Epithelial cell of proximal tubule (primary cell): ENCODE data around the gene IRF2. TPM values are rescaled to one million over a fixed set of nuclear protein-coding genes. Genes with fewer than 3 reads are reported as not detected.

ENCODE experiments used
- DNase-seq: peaks from one replicate; pipeline ENCODE4 v3.0.0-alpha.2; 2011; ENCODE audit warnings: low read depth
- H3K4me3 ChIP-seq: 2 replicates; pipeline ENCODE4 v1.5.1; 2011; ENCODE audit warnings: low read depth, mild to moderate bottlenecking, low read length
- total RNA-seq: library from RNA; depleted of rRNA; stranded (reverse); fragments of >200 nt; gene quantifications from 2 replicates; pipeline ENCODE4 v1.2.3, GENCODE V29; 2015
- TF ChIP-seq, protein P1 (sequence below): conservative IDR thresholded peaks from 2 replicates; pipeline ENCODE4 v1.5.1; 2012; ENCODE audit warnings: low read depth, mild to moderate bottlenecking, low read length

Gene IRF2
- total RNA-seq, 1 donor from 2014 or later: 22.5 TPM

GRCh38 chr4:184466634-184467033 lies 7.7 kb downstream of the IRF2 start:
- TF ChIP-seq, protein P1, sequence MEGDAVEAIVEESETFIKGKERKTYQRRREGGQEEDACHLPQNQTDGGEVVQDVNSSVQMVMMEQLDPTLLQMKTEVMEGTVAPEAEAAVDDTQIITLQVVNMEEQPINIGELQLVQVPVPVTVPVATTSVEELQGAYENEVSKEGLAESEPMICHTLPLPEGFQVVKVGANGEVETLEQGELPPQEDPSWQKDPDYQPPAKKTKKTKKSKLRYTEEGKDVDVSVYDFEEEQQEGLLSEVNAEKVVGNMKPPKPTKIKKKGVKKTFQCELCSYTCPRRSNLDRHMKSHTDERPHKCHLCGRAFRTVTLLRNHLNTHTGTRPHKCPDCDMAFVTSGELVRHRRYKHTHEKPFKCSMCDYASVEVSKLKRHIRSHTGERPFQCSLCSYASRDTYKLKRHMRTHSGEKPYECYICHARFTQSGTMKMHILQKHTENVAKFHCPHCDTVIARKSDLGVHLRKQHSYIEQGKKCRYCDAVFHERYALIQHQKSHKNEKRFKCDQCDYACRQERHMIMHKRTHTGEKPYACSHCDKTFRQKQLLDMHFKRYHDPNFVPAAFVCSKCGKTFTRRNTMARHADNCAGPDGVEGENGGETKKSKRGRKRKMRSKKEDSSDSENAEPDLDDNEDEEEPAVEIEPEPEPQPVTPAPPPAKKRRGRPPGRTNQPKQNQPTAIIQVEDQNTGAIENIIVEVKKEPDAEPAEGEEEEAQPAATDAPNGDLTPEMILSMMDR: no peak
- H3K4me3 ChIP-seq: no peak overlapping the region
- DNase-seq: no peak

GRCh38 chr4:184464759-184465454 lies 9.4 kb downstream of the IRF2 start:
- TF ChIP-seq, protein P1: no peak
- DNase-seq: no peak
- no peak overlapping the region for H3K4me3 ChIP-seq

DNA sequence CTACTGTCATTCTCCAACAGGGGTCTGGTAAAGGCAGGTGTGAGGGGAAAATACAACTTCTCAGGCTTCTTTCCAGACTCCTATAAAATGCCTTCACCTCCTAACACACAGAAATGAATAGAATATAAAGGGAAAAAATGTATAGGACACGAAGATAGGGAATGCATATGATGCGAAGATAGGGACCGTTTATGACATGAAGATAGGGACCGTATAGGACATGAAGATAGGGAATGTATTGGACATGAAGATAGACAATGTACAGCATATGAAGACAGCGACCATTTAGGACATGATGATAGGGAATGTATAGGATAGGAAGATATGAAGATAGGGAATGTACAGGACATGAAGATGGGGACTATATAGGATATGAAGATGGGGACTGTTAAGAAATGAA lies 10.5 kb downstream of the IRF2 start:
- TF ChIP-seq, protein P1: no peak
- no peak for DNase-seq
- no peak overlapping the region for H3K4me3 ChIP-seq

GRCh38 chr4:184463158-184463557 lies 11.2 kb downstream of the IRF2 start:
- no peak overlapping the region for H3K4me3 ChIP-seq
- DNase-seq: no peak
- TF ChIP-seq, protein P1: no peak

DNA sequence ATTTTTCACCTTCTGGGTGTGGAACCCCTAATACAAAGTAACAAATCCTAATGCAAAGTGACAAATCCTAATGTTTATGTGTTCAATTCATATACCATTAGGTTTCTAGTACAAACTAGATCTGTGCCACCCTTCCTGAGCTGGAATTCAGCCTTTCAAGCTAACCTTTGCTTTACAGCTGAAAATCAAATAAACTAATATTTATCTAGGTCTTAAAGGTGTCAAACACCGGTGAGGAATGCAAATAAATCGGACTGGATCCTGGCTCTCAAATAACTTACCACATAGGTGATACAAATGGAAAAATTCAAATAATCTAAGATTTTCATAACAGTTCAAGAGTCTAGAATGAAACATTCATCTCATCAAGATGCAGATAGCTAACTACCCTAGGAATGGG lies 11.6 kb downstream of the IRF2 start:
- TF ChIP-seq, protein P1: no peak
- DNase-seq: no peak
- no peak overlapping the region for H3K4me3 ChIP-seq

DNA sequence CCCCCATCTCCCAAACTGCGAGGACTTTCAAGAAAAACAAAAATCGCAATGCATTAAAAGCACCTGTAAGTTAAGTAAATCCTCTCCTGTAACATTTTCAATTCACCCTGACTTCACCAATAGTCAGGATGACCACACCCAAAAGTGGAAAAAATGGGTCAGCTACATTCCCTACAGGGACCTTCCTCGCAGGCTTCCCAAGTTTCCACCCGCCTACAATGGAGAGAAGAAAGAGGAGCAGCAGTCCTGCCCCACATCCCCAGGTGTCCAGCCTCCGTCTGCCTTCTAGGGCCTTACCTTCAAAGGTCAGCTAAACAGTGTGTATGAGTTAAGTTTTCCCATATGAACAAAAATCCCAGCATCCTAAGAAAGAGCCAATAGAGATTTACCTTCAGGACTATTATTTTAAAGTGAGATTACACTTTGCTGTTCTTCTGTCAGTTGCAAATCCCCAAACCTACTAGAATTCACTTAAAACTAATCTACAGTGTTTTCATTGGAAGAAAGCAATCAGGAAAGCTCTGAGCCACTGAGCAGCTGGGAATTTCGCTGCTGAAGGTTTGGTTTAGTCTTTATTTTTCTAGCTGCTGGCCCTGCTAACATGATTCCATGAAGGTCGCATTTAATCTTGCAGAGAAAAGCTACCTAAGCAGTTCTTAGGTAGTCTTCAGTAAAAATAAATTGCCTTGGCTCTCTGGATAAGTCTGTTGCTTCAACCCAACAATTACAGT lies 12.5 kb downstream of the IRF2 start:
- TF ChIP-seq, protein P1: no peak
- DNase-seq: no peak
- no peak overlapping the region for H3K4me3 ChIP-seq
